CD4-positive, alpha-beta T cell treated with Interferon gamma for 1 hour (primary cell): ENCODE measurements around the gene CHMP2B.
A peak's percentile ranks its signal among the peaks of the same experiment; 100 is the strongest.

ENCODE experiments used
- DNase-seq: peaks from one replicate; pipeline ENCODE4 v3.0.0-alpha.2; 2020

The CHMP2B gene

DNA sequence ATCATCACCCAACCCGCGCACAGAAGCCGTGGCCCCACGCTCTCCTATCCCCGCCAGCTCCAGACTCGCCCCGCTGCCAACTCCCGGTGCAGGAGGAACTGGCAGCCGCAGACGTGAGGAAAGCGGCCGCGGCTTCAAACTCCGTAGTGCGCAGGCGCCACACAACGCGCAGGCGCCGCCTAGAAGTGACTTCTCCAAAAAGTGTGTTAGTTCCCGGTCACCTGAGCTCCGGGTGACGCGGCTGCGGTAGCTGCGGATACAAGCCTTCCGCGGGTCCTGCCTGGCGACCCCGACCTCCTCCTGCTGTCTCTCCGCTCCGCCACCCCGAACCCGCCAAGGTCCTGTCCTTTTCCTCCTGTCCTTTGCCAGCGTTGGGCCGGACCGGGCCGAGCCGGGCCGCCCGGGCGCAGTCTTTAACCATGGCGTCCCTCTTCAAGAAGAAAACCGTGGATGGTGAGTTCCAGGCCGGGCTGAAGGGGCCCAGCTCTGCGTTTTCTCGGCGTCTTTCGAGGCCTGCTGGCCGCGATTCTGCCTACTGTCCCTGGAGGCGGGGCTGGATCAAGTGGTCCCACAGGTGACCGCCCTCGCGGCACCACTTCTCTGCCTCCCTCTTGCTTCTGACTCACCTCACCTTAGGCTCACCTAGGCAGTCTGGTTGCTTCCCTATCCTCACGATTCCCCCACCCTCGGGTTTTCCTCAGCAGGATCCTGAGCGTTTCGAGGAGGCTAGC lies at the start of gene CHMP2B:
Gene CHMP2B, plus strand, starts transcription at position 206 of the 731 bp plus-strand sequence. Its CDS starts 214 bp downstream, at position 420.
- DNase-seq: peak; percentile 92

DNA sequence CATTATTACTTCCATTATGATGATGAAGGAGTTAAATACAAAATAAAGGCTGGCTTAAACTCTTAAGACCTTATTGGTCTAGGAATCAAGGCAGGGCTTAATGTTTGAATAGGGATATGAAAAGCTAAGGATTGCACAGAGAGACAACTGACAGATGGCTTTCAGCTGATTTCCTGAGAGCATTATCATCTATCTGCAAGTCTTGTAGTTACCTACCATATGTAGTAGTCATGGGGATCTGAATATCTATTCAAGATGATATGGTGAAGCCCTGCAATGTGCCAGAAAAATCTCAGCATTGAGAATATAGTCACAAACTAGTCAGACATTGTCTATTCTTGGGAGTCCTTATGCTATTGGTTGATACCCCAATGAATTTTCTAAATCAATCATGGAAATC lies 47.5 kb upstream of the CHMP2B start:
- no peak for DNase-seq

GRCh38 chr3:87181551-87181950 lies 45.6 kb upstream of the CHMP2B start:
- no peak for DNase-seq

- DNase-seq: no peak
Measured at GRCh38 chr3:87182023-87182422, 45.1 kb upstream of the CHMP2B start.

DNA sequence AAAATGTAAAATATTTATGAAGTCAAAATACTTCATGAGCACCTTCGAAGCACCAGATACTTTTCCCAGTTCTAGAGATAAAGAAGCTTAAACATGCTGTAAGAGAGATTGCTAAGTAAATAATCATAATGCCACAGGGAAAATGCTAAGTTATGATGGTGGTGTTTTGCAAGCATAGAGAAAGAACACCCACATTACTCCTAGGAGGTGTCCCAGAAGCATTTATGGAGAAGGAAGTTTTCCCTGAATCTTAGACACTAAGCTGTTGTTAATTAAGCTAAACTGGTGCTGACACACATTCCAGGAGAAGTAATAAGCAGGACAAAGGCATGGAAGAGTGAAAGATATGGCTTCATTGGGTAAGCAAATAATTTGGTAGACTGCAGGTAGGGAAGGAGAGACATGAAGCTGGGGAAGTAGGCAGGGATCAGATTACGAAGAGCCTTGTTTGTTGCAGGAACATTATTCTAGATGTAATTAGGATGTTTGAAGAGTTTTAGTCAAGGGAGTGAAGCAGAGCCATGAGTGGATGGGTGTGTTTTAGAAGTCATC lies 40.4 kb upstream of the CHMP2B start:
- DNase-seq: no peak

DNA sequence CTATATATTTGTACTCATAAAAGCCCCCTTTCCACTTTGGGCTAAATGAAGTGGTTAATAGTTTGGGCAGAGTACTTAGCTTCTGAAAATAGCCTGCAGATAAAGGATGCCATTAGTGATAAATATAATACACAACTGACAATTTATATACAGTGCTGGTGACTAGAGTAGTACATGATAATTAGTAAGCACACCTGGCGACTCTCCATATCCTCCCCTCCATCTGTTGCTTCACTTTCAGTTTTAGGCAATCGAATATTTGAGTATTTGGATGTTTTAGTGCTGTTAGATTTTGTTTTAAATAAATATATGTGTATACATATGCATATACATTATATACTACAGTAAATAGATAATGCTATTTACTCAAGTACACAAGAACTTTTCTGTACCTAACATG lies 35.9 kb upstream of the CHMP2B start:
- no peak for DNase-seq

DNA sequence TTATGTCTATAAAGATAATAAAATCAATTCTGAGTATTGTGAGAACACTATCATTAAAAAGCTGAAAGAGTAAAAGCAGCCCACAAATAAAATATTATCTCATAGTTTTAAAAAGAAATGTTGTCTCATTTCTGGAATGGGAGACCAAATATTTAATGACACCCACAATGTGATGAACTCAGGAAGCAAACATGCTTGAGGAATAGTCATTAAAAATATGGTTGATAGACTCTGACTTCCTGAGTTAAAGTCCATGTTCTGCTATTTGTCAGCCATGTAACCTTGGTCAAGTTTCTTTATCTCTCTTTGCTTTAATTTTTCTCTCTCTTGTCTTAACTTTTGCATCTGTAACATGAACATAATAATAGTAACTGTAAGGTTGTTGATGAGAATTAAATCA lies 35.5 kb upstream of the CHMP2B start:
- no peak for DNase-seq

- no peak for DNase-seq
Measured at GRCh38 chr3:87196879-87197278, 30.2 kb upstream of the CHMP2B start.

- no peak for DNase-seq
Measured at GRCh38 chr3:87197531-87197930, 29.6 kb upstream of the CHMP2B start.

GRCh38 chr3:87198774-87199173 lies 28.3 kb upstream of the CHMP2B start:
- DNase-seq: no peak

GRCh38 chr3:87199628-87200027 lies 27.5 kb upstream of the CHMP2B start:
- no peak for DNase-seq

DNA sequence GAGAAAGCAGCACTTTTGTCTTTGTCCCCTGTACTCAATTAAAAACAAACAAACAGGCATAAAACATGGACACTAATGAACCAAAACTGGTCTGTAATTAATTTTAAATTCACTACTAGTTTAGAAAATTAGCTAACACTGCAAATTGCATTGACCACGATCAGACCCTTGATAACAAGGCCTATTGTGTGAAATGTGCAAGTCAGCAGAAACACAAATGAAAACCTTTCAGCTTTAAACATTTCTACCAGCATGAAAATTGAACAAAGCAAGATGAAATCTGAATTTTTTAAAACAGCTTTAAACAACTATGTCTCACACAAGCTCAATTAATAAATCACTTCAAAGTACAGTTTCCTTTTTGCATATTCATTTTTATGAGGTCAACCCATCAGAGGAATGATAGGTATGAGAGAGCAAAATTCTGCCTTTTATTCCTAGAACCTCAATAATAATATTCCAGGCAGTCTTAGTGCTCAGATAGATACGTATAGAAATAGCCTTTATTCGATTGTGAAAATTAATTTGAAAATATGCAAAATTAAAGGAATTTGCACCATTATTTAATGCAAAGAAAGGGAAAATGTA lies 27.0 kb upstream of the CHMP2B start:
- no peak for DNase-seq

DNA sequence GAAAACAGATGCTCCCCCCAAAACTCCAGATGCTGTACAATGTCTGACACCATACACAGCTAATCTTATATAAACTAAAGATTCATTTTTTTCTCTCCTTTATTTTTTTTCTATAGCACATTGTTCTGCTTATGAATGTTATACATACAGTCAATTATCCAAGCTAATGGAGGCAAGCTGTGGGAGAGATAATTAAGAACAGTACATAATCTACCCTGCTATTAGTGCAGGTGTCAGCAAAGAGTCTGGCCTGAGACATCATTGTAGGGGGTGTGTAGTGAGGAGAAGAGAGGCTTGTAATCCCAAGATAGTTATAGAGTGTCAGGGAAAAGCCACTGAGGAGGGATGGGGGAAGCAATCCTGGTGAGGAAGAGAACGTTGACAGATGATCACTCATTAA lies 25.4 kb upstream of the CHMP2B start:
- DNase-seq: no peak

DNA sequence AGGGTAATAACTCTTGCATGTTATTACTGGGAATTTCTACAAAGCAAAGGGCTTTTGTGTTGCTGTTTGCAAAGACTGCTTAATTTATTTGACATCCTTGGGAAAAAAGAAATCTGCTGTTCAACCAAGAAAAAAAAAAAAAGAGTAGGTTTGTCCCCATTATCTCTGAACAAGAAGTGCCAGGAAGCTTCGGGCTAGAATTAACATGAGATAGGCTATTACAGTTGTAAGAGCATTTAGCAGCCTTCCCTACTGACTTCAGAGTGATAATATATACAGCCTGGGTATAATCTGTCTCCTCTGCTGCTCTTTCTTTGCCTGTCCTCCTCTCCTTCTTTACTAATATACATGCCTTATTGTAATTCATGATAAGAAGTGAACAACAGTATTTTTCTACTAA lies 23.3 kb upstream of the CHMP2B start:
- no peak for DNase-seq

DNA sequence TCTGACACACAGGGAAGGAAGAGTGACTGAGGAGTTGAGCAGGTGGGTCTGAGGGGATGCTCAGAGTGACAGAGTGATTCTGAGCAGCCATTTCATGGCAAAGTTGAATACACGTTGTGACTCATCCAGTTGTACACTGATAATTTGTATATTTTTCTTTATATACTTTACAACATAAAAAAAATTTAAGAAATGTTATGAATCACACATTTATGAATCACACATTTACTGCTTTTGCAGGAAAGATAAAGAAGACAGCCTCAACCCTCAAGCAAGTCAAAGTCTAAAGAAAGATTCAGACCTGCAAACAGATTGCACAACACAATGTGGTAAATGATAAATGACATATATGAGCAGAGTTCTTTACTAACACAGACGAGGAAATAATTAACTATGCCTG lies 21.0 kb upstream of the CHMP2B start:
- DNase-seq: no peak

DNA sequence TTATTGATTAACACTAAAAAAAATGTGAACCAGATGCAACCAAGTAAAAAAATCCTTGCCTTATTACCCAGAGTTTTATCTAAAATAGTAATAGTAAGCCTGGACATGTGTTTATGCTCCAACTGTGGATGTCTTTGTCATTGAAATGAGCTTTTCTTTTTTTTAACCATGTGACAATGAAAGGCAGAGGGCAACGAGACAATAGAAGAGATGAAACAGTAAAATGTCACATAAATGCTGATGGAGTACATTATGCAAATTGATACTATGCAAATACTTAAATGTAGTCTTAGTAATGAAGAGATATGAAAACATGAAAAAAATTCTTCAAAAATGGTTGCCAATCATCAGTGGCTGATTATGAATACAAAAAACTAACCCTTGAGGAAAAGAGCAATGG lies 20.5 kb upstream of the CHMP2B start:
- no peak for DNase-seq

GRCh38 chr3:87207460-87207859 lies 19.6 kb upstream of the CHMP2B start:
- no peak for DNase-seq

- DNase-seq: no peak
Measured at GRCh38 chr3:87209111-87209510, 18.0 kb upstream of the CHMP2B start.

DNA sequence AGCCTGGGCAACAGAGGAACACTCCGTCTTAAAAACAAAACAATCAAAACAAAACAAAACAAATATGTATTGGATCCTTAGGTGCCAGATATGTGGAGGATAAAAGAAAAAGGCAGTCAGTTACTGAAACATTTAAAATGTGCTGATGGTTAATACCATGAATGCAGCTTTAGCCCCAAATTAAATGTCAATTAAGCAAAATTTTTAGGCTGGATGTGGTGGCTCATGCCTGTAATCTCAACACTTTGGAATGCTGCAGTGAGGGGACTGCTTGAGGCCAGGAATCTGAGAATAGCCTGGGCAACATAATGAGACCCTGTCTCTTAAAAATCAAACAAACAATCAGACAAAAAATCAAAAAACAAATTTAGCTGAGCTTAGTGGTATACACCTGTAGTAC lies 8.5 kb upstream of the CHMP2B start:
- no peak for DNase-seq

GRCh38 chr3:87219611-87220010 lies 7.5 kb upstream of the CHMP2B start:
- no peak for DNase-seq

GRCh38 chr3:87225659-87226058 lies 1.4 kb upstream of the CHMP2B start:
- DNase-seq: no peak

DNA sequence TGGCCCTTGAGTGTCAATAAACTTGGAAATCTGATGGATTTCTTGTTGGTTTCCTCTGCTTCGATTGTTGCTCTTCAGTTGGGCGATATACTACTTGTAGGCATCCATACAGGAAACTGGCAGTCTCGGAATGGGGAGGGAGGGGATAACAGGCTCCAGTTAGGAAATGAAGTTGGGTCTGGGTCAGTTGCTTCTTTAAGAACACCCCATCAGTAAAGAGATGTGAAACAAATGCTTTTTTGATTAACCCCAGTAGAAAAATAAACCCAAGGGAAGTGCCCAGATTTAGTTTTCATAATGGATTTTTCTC lies 681 bp downstream of the CHMP2B start:
- DNase-seq: no peak

DNA sequence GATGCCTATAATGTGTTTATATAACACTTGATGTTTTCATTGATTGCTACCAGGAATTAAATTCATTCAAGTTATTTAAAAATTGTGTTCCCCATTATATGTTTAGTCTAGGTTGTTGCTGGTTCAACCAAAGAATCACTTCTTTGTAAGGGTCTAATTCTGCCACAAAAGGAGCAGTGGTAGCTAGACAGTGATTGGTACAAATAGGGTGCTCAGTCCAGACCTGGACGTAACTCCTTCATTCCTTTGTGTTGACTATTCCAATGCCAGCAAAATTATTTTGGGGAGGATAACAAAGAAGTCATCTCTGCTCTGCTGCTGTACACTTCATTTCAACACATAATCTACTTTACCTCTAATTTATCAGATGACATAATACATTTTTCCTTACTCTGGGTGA lies 1.2 kb downstream of the CHMP2B start:
- no peak for DNase-seq

GRCh38 chr3:87229113-87229512 lies 2.0 kb downstream of the CHMP2B start:
- no peak for DNase-seq

DNA sequence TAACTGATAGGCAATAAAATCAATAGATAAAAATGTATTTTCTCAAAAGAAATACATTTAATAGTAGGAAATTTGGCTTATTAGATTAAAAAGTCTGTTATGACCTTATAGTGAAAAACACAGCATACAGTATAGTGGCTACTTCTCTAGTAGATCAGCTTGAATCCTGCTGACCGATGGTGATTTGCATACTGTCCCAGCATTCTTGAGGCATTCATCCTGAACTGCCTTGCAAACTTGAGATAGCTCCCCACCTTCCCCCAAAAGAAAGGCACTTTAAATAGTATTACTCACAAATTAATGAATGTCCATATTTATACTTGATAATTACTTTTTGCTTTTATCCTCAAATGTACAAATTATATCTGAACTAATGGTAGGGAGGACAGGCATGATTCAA lies 6.7 kb downstream of the CHMP2B start:
- DNase-seq: no peak
